NCI-H1092 (cell line): ENCODE measurements around the gene VTA1.
"Not testable (repeated sequence)": the region's sequence is repeated elsewhere in the genome, so short reads cannot be mapped to it uniquely, and the experiment has no call there.

Experiments
- DNase-seq: peaks from one replicate; lab custom pipeline; 2025; lab: John Stamatoyannopoulos, UW

Gene VTA1

GRCh38 chr6:142171351-142171750, 24.3 kb downstream of the VTA1 start:
- DNase-seq: no peak

DNA sequence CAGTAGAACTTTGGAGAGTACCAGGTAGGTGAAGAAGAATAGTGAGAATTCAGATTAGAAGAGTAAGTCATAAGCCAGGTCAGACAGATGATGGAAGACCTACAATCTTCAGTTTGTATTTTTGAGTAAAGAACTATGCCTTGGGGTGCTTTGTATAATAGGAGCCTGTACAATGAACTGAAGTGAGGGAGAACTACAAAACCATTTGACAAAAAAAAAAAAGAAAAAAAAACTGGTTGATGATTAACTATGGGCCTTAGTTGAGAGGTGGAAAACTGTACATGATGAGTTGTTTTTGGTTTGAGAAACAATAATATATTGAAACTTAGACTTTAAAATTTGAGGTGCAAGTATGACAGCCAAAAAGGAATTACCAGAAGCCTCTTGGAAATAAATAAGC, 25.7 kb downstream of the VTA1 start:
- DNase-seq: no peak

GRCh38 chr6:142173980-142174379, 26.9 kb downstream of the VTA1 start:
- no peak for DNase-seq

GRCh38 chr6:142174703-142175102, 27.6 kb downstream of the VTA1 start:
- no peak for DNase-seq

DNA sequence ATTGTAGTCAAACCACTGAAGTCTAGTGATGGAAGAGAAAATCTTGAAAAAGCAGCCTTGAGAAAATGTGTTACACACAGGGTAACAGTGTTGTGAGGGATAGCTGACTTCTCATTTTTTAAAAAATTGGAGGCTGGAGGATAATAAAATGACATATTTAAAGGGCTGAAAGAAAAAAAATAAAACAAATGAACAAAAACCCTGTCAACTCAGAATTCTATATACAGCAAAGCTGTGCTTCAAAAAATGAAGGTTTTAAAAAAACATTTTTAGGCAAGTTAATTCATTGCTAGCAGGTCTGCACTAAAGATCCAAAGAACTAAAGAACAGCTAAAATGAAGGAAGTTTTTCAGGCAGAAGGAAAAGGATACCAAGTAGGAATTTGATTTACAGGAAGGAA, 31.1 kb downstream of the VTA1 start:
- no peak for DNase-seq

DNA sequence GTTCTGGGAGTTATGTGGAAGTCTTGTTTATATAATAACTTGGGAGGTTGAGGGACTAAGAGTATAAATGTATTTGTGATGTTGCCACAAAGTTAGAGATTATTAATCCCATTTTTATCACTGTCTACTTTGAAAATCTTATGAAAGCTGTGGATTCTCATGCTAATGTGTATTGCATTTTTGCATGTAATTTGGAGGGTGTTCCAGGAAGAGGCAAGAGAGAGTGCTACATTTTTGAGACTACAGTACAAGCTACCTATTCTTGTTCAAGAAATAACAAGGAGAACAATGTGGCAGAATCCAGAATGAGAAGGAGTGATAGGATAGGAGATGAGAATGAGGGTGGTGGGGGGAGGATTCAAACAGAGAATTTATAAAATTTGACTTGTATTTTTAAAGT, 34.9 kb downstream of the VTA1 start:
- no peak for DNase-seq

DNA sequence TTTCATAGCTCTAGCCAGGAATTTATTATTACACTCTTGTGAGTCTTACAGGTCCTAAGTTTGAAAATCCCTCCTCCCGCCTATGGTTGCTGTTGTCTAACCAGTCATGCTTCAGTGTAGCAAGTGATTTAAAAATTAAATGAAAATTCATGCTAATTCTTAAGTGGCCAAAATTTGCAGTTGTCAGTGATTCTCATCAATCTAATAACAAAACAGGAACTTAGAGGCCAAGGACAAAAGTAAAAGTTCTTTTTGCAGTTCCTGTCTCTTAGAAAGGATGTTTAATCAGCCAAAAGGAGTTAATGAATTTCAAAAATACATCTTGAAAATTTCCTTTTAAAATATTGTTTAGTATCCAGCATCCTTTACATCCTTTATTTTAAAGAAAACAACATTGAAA, 36.3 kb downstream of the VTA1 start:
- no peak for DNase-seq

DNA sequence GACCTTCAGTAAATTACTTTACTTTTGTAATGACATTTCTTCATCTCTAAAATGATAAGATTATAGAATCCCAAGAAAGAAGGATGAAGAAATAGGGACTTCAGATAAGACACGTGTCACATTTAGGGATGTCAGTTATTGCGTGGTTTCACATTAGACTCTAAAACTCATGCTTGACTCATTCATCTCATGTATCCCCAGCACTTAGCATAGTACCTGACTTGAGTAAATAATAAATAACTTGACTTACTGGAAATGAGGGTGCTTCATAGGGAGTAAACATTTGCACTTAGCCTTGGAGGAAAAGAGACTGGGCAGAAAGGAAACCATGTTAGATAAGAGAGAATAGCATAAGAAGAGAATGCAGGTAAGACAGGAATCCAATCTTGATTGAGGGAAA, 37.2 kb downstream of the VTA1 start:
- DNase-seq: no peak

DNA sequence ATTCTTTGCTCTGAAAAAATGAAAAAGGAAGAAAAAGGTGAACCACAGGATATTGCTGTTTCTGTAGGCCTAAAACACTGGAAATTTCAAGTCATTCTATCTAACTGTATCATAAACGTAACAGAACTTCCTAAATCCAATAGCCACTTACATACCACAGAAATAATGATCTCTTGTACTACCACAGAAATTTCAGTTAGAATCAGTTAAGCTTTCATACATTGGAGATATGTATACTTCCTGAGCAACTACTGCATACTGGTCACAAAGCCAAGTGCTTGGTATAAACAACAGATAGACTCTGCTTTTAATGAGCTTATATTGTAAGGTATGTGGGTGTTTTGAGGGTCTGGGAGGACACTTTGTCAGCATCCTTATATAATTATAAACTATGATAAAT, 38.6 kb downstream of the VTA1 start:
- DNase-seq: no peak

- DNase-seq: no peak
Measured at GRCh38 chr6:142187209-142187608, 40.1 kb downstream of the VTA1 start.

- DNase-seq: not testable (repeated sequence)
Measured at GRCh38 chr6:142188341-142188740, 41.3 kb downstream of the VTA1 start.

DNA sequence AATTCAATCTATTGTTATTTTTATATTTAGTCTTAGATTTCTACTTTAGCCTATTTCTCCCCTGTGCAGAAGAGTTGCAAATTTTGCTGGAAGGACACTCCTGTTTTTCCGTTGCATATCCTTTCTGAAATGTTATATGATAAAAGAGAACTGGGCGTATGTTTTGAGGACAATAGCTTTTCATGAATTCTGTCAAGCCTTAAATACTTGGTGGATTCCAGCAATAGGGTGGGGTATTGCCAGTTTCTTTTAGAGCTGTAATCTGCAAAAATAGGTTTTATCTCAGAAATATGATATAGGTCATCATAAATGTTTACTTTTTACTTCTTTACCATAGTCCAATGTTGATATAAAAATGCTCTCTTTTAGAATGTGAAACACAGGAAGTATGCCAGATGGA, 42.0 kb downstream of the VTA1 start:
- DNase-seq: no peak

DNA sequence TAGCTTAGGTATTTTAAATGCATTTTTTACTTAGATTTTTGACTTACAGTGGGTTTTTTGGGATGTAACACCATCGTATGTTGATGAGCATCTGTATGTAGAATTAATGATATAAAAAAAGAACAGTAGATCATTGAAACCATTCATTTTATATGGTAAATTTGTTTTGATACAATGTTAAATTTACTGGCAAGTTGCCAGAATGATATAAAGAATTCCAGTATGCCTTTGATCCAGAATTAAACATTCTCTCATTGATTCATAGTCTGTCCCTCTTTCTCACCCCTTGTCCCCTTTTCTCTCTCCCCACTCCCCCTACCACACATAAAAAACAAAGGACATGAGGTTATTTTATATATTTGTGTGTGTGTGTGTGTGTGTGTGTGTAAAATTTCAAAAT, 45.3 kb downstream of the VTA1 start:
- no peak for DNase-seq

DNA sequence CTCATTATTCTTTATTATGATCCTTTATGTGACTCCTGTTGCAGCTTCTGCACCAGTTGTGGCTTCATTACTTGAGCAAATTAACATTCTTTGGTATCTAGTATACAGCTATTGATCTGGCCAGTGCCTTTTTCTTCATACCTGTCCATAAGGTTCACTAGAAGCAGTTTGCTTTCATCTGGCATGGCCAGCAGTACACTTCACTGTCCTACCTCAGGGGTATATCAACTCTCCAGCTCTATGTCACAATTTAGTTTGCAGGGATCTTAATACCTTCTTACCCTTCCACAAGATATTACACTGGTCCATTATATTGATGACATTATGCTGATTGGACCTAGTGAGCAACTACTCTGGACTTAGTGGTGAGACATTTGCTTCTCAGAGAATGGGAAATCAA, 46.6 kb downstream of the VTA1 start:
- no peak for DNase-seq

DNA sequence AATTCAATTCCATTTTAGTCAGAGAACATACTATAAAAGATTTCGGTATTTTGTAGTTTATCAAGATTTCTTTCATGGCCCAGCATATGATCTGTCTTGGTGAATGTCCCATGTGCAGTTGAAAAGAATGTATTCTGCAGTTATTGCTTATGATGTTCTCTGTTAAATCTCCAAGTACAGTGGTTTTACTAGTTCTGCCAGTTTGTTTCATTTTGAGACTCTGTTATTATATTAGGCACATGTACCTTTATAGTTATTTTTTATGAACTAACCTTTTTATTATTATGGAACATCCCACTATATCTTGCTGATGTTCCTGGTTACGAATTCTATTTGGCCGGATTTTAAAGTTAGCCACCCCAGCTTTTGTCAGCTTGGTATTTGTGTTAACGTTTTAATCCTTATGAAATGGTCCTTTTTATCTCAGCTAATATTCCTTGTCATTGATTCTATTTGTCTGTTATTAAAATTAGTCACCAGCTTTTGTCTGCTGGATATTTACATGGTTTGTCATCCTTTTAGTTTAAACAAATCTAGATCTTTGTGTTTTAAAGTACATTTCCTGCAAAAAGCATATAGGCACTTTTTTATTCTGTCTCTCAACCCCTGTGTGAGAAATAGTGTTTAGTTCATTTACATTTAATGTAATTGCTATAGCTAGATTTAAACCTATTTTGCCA, 48.9 kb downstream of the VTA1 start:
- no peak for DNase-seq

GRCh38 chr6:142200846-142201628, 54.0 kb downstream of the VTA1 start:
- DNase-seq: no peak

DNA sequence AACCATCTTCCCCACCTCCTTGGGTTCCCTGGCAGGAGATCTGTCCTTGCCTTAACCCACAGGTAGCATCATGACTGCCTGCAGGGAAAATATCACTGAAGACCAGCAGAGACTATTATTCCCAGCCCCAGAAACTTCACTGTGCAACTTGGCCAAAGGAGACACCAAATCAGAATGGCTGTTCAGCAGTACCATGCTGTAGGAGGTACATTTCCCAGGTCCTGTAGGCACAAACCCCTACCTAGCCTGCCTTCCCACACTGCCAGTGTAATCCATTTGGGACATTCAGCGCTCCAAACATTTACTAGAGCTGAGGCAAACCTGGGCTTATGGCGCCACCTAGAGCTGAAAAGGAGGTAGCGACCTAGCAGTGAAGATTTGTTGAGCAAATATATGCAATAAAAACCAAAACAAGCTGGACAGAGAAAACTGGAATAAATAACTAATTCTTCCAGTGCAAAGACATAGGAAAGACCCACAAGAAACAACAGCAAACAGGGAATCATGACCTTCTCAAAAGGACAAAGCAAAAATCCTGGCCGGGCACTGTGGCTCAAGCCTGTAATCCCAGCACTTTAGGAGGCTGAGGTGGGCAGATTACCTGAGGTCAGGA, 60.3 kb downstream of the VTA1 start:
- DNase-seq: peak; percentile 4

DNA sequence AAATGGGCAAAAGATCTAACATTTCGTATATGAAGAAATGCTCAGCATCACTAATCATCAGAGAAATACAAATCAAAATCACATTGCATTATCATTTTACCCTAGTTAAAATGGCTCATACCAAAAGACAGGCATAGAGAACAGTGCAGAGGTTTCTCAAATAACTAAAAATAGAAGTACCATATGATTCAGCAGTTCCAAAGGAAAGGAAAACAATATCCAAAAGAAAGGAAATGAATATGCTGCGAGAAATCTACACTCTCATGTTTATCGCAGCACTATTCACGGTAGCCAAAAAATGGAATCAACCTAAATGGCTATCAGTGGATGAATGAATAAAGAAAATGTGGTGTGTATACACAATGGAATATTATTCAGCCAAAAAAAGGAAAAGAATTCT, 63.5 kb downstream of the VTA1 start:
- DNase-seq: no peak

- no peak for DNase-seq
Measured at GRCh38 chr6:142213402-142213801, 66.3 kb downstream of the VTA1 start.

GRCh38 chr6:142218446-142218845, 71.4 kb downstream of the VTA1 start:
- DNase-seq: no peak

- DNase-seq: no peak
Measured at GRCh38 chr6:142222022-142222421, 75.0 kb downstream of the VTA1 start.

DNA sequence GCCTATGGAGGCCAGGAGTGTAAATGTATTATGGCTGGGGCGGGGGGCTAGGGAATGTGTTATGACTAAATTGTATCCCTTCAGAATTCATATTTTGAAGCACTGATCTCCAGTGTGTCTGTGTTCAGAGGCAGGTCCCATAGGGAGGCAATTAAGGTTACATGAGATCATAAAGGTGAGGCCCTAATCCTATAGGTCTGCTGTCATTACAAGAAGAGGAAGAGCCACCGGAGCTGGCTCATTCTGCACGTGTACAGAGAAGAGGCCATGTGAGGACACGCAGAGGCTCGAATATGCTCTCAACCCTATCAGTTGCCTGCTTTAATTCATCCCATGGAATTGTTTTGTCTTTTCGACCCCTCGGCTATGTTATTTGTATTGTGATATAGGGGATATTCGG, 76.9 kb downstream of the VTA1 start:
- DNase-seq: no peak

DNA sequence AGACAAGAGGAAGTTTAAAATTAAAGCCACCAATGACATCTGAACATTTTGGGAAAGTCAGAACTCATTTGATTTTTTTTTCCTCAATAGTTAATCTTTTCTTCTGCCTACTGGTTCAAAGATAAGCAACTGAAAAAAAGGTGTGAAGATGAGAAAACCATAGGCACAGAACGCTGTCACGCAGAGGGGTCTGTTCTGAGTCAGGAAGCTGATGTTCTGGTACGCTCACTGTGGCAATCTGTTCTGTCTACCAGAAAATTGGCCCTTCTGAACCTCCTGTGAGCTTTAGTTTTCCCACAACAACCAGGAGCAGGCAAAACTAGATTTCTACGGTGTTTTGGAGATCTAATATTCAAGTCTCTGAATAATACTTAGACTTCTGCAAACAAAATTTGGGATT, 78.1 kb downstream of the VTA1 start:
- no peak for DNase-seq
